Liver (tissue), 9 donors: ENCODE measurements around the gene DBN1. TPM values are rescaled to one million over a fixed set of nuclear protein-coding genes. Genes with fewer than 3 reads are reported as not detected.

Source experiments
- DNase-seq: peaks from one replicate; pipeline ENCODE4 v3.0.0-alpha.2; 2017; ENCODE audit warnings: low spot score
- H3K27ac ChIP-seq, 2 donors: one replicate each; pipeline ENCODE4 v1.7.0; 2013; ENCODE audit warnings: inconsistent platforms in 2 of 2, low read length in 2 of 2, control low read depth in 1 of 2, low read depth in 1 of 2, mild to moderate bottlenecking in 1 of 2
- H3K27me3 ChIP-seq, 4 donors: one replicate each; pipeline versions ENCODE4 v1.6.1 to v1.7.0; 2013; ENCODE audit warnings: low read length in 3 of 4, inconsistent platforms in 1 of 4, mild to moderate bottlenecking in 1 of 4, moderate library complexity in 1 of 4; ENCODE audit not compliant: control insufficient read depth in 4 of 4, insufficient read depth in 4 of 4
- H3K36me3 ChIP-seq, 4 donors: one replicate each; pipeline versions ENCODE4 v1.6.1 to v1.7.0; 2013; ENCODE audit warnings: low read length in 3 of 4, mild to moderate bottlenecking in 3 of 4, low read depth in 1 of 4, moderate library complexity in 1 of 4; ENCODE audit not compliant: control insufficient read depth in 4 of 4, insufficient read depth in 3 of 4
- H3K4me1 ChIP-seq, 4 donors: one replicate each; pipeline versions ENCODE4 v1.6.1 to v1.7.0; 2013; ENCODE audit warnings: low read length in 3 of 4, mild to moderate bottlenecking in 3 of 4, moderate library complexity in 1 of 4; ENCODE audit not compliant: control insufficient read depth in 4 of 4, insufficient read depth in 4 of 4
- H3K4me3 ChIP-seq, 3 donors: one replicate each; pipeline versions ENCODE4 v1.6.1 to v1.7.0; 2013; ENCODE audit warnings: low read length in 3 of 3, control low read depth in 1 of 3, low read depth in 1 of 3, mild to moderate bottlenecking in 1 of 3
- H3K9ac ChIP-seq, 2 donors: one replicate each; pipeline ENCODE4 v1.7.0; 2013; ENCODE audit warnings: low read length in 2 of 2, mild to moderate bottlenecking in 2 of 2, moderate library complexity in 2 of 2, control low read depth in 1 of 2, low read depth in 1 of 2
- H3K9me3 ChIP-seq, 4 donors: one replicate each; pipeline versions ENCODE4 v1.6.1 to v1.7.0; 2013; ENCODE audit warnings: low read length in 3 of 4; ENCODE audit not compliant: control insufficient read depth in 4 of 4
- ATF3 ChIP-seq: IDR thresholded peaks from 2 replicates; pipeline ENCODE4 v1.6.1; 2016; ENCODE audit warnings: antibody characterized with exemption
- EGR1 ChIP-seq, 2 donors: IDR thresholded peaks; 2 replicates each; pipeline ENCODE4 v1.6.1; 2016 to 2018; ENCODE audit warnings: antibody characterized with exemption in 2 of 2, low read depth in 2 of 2
- FOXA1 ChIP-seq: IDR thresholded peaks from 2 replicates; pipeline ENCODE4 v1.6.1; 2016; ENCODE audit warnings: antibody characterized with exemption
- FOXA2 ChIP-seq: IDR thresholded peaks from 2 replicates; pipeline ENCODE4 v1.6.1; 2016; ENCODE audit warnings: antibody characterized with exemption
- HNF4A ChIP-seq, 2 donors: conservative IDR thresholded peaks; 2 replicates each; pipeline ENCODE4 v1.6.1; 2016; ENCODE audit warnings: antibody characterized with exemption in 2 of 2, mild to moderate bottlenecking in 2 of 2
- HNF4G ChIP-seq: IDR thresholded peaks from 2 replicates; pipeline ENCODE4 v1.6.1; 2016; ENCODE audit warnings: antibody characterized with exemption
- JUND ChIP-seq, 2 donors: IDR thresholded peaks; 2 replicates each; pipeline ENCODE4 v1.6.1; 2016; ENCODE audit warnings: antibody characterized with exemption in 2 of 2
- MAX ChIP-seq: IDR thresholded peaks from 2 replicates; pipeline ENCODE4 v1.6.1; 2016; ENCODE audit warnings: antibody characterized with exemption
- NR2F2 ChIP-seq: IDR thresholded peaks from 2 replicates; pipeline ENCODE4 v1.6.1; 2016; ENCODE audit warnings: antibody characterized with exemption
- RAD21 ChIP-seq, 2 donors: IDR thresholded peaks; 2 replicates each; pipeline ENCODE4 v1.6.1; 2016; ENCODE audit warnings: antibody characterized with exemption in 2 of 2, mild to moderate bottlenecking in 2 of 2
- RXRA ChIP-seq, 2 donors: IDR thresholded peaks; 2 replicates each; pipeline ENCODE4 v1.6.1; 2017 to 2018; ENCODE audit warnings: antibody characterized with exemption in 2 of 2, mild to moderate bottlenecking in 1 of 2
- SP1 ChIP-seq: IDR thresholded peaks from 2 replicates; pipeline ENCODE4 v1.6.1; 2018; ENCODE audit warnings: antibody characterized with exemption, mild to moderate bottlenecking
- TAF1 ChIP-seq: conservative IDR thresholded peaks from 2 replicates; pipeline ENCODE4 v1.6.1; 2016; ENCODE audit warnings: antibody characterized with exemption, mild to moderate bottlenecking
- YY1 ChIP-seq: IDR thresholded peaks from 2 replicates; pipeline ENCODE4 v1.6.1; 2016; ENCODE audit warnings: antibody characterized with exemption, mild to moderate bottlenecking
- ZBTB33 ChIP-seq: IDR thresholded peaks from 2 replicates; pipeline ENCODE4 v1.6.1; 2016; ENCODE audit warnings: antibody characterized with exemption
- WGBS: extraction: QIAGEN DNeasy Blood & Tissue Kit; methylation state at CpG from one replicate; pipeline ENCODE4 v1.1.7; 2013; 5-methylcytosine and 5-hydroxymethylcytosine counted together
- polyA plus RNA-seq, 2 donors: library from polyadenylated mRNA; stranded (reverse) in 1 of 2; unstranded in 1 of 2; fragments of 200-250 nt in 1 of 2; fragments of >200 nt in 1 of 2; fragmentation: Nextera tagmentation in 1 of 2; extraction: Ambion mirVana in 1 of 2; gene quantifications; one replicate each; pipeline versions ENCODE4 v1.2.1 to v1.2.3, GENCODE V29; 2013 to 2015
- total RNA-seq, 2 donors: library from RNA; depleted of rRNA; stranded (reverse); fragments of >200 nt; gene quantifications; one replicate each; pipeline ENCODE4 v1.2.3, GENCODE V29; 2014
- TF ChIP-seq, protein P1 (sequence below): fragments of 150-350 bp; IDR thresholded peaks from 2 replicates; pipeline ENCODE4 v1.5.1; 2017; ENCODE audit warnings: improper control_type of control experiment, low read depth, low read length; ENCODE audit not compliant: missing input control
- TF ChIP-seq, protein P2 (sequence below): IDR thresholded peaks from 2 replicates; pipeline ENCODE4 v1.6.1; 2016; ENCODE audit warnings: antibody characterized with exemption, mild to moderate bottlenecking
- donor health status: healthy.
- donor health status: healthy.
- donor health status: healthy.
- donor health status: healthy.
- donor health status: healthy.

Gene DBN1
- total and polyA plus RNA-seq, 4 donors = 1.5 to 4.9 (median 2.0) TPM

GRCh38 chr5:177520916-177521513 lies 47.6 kb upstream of the DBN1 start:
- TF ChIP-seq TAF1 = no peak
- TF ChIP-seq EGR1 (IDR thresholded peaks at IDR 0.05; ENCODE audit: low read depth in 2 of 2) = no peak
- TF ChIP-seq, protein P1, sequence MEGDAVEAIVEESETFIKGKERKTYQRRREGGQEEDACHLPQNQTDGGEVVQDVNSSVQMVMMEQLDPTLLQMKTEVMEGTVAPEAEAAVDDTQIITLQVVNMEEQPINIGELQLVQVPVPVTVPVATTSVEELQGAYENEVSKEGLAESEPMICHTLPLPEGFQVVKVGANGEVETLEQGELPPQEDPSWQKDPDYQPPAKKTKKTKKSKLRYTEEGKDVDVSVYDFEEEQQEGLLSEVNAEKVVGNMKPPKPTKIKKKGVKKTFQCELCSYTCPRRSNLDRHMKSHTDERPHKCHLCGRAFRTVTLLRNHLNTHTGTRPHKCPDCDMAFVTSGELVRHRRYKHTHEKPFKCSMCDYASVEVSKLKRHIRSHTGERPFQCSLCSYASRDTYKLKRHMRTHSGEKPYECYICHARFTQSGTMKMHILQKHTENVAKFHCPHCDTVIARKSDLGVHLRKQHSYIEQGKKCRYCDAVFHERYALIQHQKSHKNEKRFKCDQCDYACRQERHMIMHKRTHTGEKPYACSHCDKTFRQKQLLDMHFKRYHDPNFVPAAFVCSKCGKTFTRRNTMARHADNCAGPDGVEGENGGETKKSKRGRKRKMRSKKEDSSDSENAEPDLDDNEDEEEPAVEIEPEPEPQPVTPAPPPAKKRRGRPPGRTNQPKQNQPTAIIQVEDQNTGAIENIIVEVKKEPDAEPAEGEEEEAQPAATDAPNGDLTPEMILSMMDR = no peak
- TF ChIP-seq ZBTB33 = no peak
- no peak for TF ChIP-seq JUND (IDR thresholded peaks at IDR 0.05)
- no peak for TF ChIP-seq RAD21 (IDR thresholded peaks at IDR 0.05)
- no peak for TF ChIP-seq NR2F2
- TF ChIP-seq FOXA2 = no peak
- no peak for TF ChIP-seq MAX
- TF ChIP-seq ATF3 = no peak
- no peak for TF ChIP-seq SP1
- TF ChIP-seq RXRA (IDR thresholded peaks at IDR 0.05) = no peak
- no peak for TF ChIP-seq YY1
- TF ChIP-seq, protein P2, sequence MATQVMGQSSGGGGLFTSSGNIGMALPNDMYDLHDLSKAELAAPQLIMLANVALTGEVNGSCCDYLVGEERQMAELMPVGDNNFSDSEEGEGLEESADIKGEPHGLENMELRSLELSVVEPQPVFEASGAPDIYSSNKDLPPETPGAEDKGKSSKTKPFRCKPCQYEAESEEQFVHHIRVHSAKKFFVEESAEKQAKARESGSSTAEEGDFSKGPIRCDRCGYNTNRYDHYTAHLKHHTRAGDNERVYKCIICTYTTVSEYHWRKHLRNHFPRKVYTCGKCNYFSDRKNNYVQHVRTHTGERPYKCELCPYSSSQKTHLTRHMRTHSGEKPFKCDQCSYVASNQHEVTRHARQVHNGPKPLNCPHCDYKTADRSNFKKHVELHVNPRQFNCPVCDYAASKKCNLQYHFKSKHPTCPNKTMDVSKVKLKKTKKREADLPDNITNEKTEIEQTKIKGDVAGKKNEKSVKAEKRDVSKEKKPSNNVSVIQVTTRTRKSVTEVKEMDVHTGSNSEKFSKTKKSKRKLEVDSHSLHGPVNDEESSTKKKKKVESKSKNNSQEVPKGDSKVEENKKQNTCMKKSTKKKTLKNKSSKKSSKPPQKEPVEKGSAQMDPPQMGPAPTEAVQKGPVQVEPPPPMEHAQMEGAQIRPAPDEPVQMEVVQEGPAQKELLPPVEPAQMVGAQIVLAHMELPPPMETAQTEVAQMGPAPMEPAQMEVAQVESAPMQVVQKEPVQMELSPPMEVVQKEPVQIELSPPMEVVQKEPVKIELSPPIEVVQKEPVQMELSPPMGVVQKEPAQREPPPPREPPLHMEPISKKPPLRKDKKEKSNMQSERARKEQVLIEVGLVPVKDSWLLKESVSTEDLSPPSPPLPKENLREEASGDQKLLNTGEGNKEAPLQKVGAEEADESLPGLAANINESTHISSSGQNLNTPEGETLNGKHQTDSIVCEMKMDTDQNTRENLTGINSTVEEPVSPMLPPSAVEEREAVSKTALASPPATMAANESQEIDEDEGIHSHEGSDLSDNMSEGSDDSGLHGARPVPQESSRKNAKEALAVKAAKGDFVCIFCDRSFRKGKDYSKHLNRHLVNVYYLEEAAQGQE = no peak
- TF ChIP-seq HNF4G = no peak

GRCh38 chr5:177520271-177520670 lies 46.8 kb upstream of the DBN1 start:
- Histone ChIP-seq H3K4me1 (peaks cover 5 to 25% (median 15%) of the 10 kb centered on the region in 4 donors), H3K9me3 (no peaks in the 10 kb centered on the region), H3K4me3 (no peak overlapping the region), H3K9ac (no peak overlapping the region), H3K27me3 (no peaks in the 10 kb centered on the region), H3K36me3 (peaks cover 10 to 47% (median 23%) of the 10 kb centered on the region in 4 donors), H3K27ac (no peak overlapping the region)
- no peak for DNase-seq
- TF ChIP-seq, protein P2 = no peak
- no peak for TF ChIP-seq YY1
- no peak for TF ChIP-seq HNF4A (conservative IDR thresholded peaks at IDR 0.05)
- TF ChIP-seq JUND (IDR thresholded peaks at IDR 0.05) = no peak
- no peak for TF ChIP-seq ZBTB33
- no peak for TF ChIP-seq EGR1 (IDR thresholded peaks at IDR 0.05; ENCODE audit: low read depth in 2 of 2)
- TF ChIP-seq FOXA1 = no peak
- 97% methylated on average over 3 of the region's 3 CpGs for WGBS

More at GRCh38 chr5:177520916-177521513, 47.6 kb upstream of the DBN1 start:
- no peak for DNase-seq
- 85% methylated on average over 2 of the region's 2 CpGs for WGBS
- H3K27me3 ChIP-seq = no peaks in the 10 kb centered on the region
- no peak overlapping the region for H3K4me3 ChIP-seq
- peaks cover 2 to 18% (median 8%) of the 10 kb centered on the region in 4 donors for H3K4me1 ChIP-seq
- H3K27ac ChIP-seq = no peak overlapping the region
- H3K9ac ChIP-seq = no peak overlapping the region
- peaks cover 10 to 50% (median 28%) of the 10 kb centered on the region in 4 donors for H3K36me3 ChIP-seq
- H3K9me3 ChIP-seq = no peaks in the 10 kb centered on the region
